ENCODE measurements around the gene GZMA.

Gene GZMA

DNA sequence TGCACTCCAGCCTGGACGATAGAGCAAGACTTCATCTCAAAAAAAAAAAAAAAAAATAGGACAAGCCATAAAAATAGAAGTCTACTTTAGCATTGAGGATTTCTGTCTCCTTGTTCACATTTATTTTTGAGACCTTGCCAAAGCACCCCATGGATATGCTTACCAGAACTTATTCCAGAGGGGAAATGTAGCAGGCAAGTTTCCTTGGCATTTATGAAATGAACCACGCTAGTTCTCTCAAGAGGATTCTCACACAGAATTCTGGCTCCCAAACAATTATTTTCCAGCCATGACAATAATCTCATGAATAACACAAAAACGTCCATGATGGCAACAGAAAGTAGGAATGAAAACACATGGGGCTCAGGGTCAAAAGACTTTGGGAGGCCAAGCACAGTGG is 34.1 kb downstream of the GZMA start:
- Histone ChIP-seq H3F3A (ENCODE audit: insufficient read depth, low read length) (no peaks in the 10 kb centered on the region), H3K27ac (ENCODE audit: low read depth, low read length, poor library complexity, severe bottlenecking) (no peak overlapping the region), H3K9me3 (ENCODE audit: low read length) (no peaks in the 10 kb centered on the region), H3K36me3 (ENCODE audit: insufficient read depth, low read length) (no peaks in the 10 kb centered on the region), H3K4me2 (ENCODE audit: low read length) (no peak overlapping the region), H2AFZ (ENCODE audit: low read length) (no peak overlapping the region), H3K9me2 (ENCODE audit: low read depth, low read length) (no peaks in the 10 kb centered on the region), H3K27me3 (ENCODE audit: insufficient read depth, low read length) (no peaks in the 10 kb centered on the region), H4K20me1 (ENCODE audit: insufficient read depth, low read length) (no peaks in the 10 kb centered on the region), H3K4me1 (ENCODE audit: insufficient read depth, low read length, severe bottlenecking) (no peaks in the 10 kb centered on the region), H3K79me2 (ENCODE audit: insufficient read depth, low read length) (no peaks in the 10 kb centered on the region), H3K9ac (ENCODE audit: low read length) (no peak overlapping the region), H3K4me3 (ENCODE audit: low read depth, low read length, poor library complexity, severe bottlenecking) (no peak overlapping the region)
- no peak for TF ChIP-seq EZH2 (IDR thresholded peaks at IDR 0.05; ENCODE audit: borderline replicate concordance, low read length)
- no peak for TF ChIP-seq CTCF (IDR thresholded peaks at IDR 0.05; ENCODE audit: low read length)

GRCh38 chr5:55140908-55141665 is 38.6 kb downstream of the GZMA start:
- H3K36me3 ChIP-seq (ENCODE audit: insufficient read depth, low read length): no peaks in the 10 kb centered on the region
- H3K27me3 ChIP-seq (ENCODE audit: insufficient read depth, low read length): no peaks in the 10 kb centered on the region
- H2AFZ ChIP-seq (ENCODE audit: low read length): no peak overlapping the region
- H4K20me1 ChIP-seq (ENCODE audit: insufficient read depth, low read length): no peaks in the 10 kb centered on the region
- H3K27ac ChIP-seq (ENCODE audit: low read depth, low read length, poor library complexity, severe bottlenecking): no peak overlapping the region
- no peak overlapping the region for H3K9ac ChIP-seq (ENCODE audit: low read length)
- H3K4me2 ChIP-seq (ENCODE audit: low read length): no peak overlapping the region
- no peak overlapping the region for H3K4me3 ChIP-seq (ENCODE audit: low read depth, low read length, poor library complexity, severe bottlenecking)
- H3K4me1 ChIP-seq (ENCODE audit: insufficient read depth, low read length, severe bottlenecking): no peaks in the 10 kb centered on the region
- no peak for TF ChIP-seq EZH2 (IDR thresholded peaks at IDR 0.05; ENCODE audit: borderline replicate concordance, low read length)
- H3F3A ChIP-seq (ENCODE audit: insufficient read depth, low read length): no peaks in the 10 kb centered on the region
- no peaks in the 10 kb centered on the region for H3K79me2 ChIP-seq (ENCODE audit: insufficient read depth, low read length)
- no peaks in the 10 kb centered on the region for H3K9me2 ChIP-seq (ENCODE audit: low read depth, low read length)
- H3K9me3 ChIP-seq (ENCODE audit: low read length): no peaks in the 10 kb centered on the region

DNA sequence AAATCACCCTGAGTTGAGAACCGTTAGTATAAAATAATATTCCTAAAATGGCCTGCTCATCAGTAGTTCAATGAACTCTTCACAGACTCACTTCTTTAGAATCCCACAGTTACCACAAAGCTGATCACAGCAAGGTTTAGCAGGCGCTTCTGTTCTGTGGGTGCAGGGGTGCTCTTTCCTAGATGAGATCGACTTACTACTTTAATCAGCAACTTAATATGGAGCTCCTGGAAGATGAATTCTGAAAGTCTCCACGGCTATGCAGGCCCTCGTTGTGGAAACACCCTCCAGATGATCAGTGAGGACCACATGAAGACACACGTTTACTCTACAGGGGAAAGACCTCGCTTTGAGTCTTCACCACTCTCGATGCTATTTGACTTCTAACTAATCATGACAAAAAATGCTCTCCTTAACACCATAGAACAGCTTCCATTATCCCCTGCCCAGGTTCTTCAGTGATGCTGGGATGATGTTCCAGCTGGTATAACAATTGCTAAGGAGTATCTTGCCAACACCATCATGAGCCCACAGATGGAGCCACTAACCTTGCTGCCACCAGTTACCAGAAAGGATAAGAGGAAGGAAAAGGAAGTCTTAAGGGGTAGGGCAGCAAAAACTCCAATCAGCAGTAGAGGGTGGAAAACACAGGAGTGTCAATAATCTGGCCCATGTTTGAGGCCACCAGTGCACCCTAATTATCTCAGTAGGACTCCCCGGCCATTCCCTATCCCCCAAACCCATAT is 39.7 kb downstream of the GZMA start:
- Histone ChIP-seq H3F3A (ENCODE audit: insufficient read depth, low read length) (no peaks in the 10 kb centered on the region), H3K27ac (ENCODE audit: low read depth, low read length, poor library complexity, severe bottlenecking) (no peak overlapping the region), H3K4me1 (ENCODE audit: insufficient read depth, low read length, severe bottlenecking) (no peaks in the 10 kb centered on the region), H3K9me2 (ENCODE audit: low read depth, low read length) (no peaks in the 10 kb centered on the region), H3K9me3 (ENCODE audit: low read length) (no peaks in the 10 kb centered on the region), H3K9ac (ENCODE audit: low read length) (no peak overlapping the region), H3K4me2 (ENCODE audit: low read length) (no peak overlapping the region), H3K4me3 (ENCODE audit: low read depth, low read length, poor library complexity, severe bottlenecking) (no peak overlapping the region), H3K79me2 (ENCODE audit: insufficient read depth, low read length) (no peaks in the 10 kb centered on the region), H3K36me3 (ENCODE audit: insufficient read depth, low read length) (no peaks in the 10 kb centered on the region), H2AFZ (ENCODE audit: low read length) (no peak overlapping the region), H4K20me1 (ENCODE audit: insufficient read depth, low read length) (no peaks in the 10 kb centered on the region), H3K27me3 (ENCODE audit: insufficient read depth, low read length) (no peaks in the 10 kb centered on the region)
- TF ChIP-seq EZH2 (IDR thresholded peaks at IDR 0.05; ENCODE audit: borderline replicate concordance, low read length): no peak
- no peak for TF ChIP-seq CTCF (IDR thresholded peaks at IDR 0.05; ENCODE audit: low read length)
